T-helper 2 cell (primary cell): Measurements from ENCODE around the gene HRAS.
A peak's percentile ranks its signal among the peaks of the same experiment; 100 is the strongest.

Source experiments
- DNase-seq, 5 experiments: peaks; one replicate each; pipeline versions ENCODE4 v3.0.0 to v3.0.0-alpha.2; 2012 to 2022

The HRAS gene

DNA sequence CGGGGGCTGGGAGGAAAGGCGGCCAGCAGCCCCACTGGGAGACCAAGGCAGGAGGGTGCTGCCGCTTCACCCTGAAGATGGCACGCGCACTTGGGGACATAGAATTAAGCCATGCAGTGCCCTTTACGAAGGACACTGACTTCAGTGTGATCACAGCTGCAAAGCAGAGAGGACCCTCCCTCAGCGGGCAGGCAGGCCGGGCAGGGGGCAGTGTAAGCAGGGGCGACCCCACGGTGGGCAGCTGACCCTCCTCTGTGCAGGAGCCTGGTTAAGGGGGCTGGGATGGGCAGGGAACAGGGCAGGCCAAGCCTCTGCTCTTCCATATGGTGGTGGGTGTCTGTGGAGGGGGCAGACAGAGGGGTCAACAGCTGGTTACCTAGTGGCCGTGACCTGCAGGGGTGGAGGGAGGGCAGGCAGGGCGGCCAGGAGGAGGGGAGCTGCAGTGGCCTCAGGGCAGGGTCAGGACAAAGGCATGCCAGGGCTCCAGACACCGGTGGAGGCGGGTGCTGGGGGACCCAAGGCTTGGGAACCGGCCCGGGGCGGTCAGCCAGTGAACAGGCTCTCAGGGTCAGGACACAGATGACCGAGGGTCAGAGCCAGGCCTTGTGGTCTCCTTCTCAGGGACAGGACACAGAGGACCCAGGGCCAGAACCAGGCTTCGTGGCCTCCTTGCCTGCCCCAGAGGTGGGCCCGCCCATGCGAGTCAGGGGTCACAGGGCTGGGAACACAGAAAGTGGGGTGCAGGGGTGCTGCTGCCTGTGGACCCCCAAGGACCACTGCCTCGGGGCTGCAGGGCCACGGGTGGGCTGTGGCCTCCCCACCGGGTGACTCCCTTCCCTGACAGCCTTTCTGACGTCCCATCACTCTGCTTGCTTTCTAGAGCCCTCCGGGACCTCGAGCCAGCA lies 18.0 kb upstream of the HRAS start:
- DNase-seq: no peak

GRCh38 chr11:551596-551995 lies 16.2 kb upstream of the HRAS start:
- no peak for DNase-seq

GRCh38 chr11:551131-551530 lies 15.8 kb upstream of the HRAS start:
- DNase-seq: no peak

DNA sequence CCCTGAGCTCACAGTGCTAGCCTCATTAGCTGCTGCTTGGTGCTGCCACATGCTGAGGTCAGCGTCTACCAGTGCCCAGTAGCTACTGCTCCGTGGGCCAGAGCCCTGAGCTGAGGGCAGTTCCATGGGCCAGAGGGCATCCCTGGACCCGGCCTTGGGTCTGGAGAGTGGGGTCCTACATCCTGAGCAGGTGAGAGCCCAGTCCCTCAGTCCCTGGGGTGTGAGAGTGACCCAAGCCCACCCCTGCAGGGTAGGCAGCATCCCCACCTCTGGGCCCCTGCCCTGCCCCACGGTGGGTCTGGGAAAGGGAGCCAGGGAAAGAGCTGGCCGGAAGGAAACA lies 15.3 kb upstream of the HRAS start:
- DNase-seq: no peak

GRCh38 chr11:550021-550745 lies 14.8 kb upstream of the HRAS start:
- DNase-seq: no peak

GRCh38 chr11:548700-549603 lies 13.6 kb upstream of the HRAS start:
- no peak for DNase-seq

DNA sequence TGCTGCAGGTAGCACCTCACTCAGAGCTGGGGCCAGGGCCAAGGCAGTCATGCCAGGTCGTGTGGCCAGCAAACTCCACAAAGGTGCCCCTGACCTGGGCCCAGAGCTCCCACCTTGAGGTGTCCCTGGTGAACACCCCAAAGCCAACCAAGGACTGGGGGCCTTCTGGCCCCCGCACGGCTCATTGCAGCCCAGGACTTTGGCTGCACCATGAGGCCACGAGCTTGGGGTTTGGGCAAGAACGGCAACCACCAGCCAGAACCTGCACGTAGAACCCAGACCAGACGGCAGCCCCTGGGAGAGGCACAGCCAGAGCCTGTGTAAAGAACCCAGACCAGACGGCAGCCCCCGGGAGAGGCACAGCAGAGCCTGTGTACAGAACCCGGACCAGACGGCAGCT lies 9.8 kb upstream of the HRAS start:
- DNase-seq: no peak

GRCh38 chr11:544817-545166 lies 9.4 kb upstream of the HRAS start:
- DNase-seq: no peak

DNA sequence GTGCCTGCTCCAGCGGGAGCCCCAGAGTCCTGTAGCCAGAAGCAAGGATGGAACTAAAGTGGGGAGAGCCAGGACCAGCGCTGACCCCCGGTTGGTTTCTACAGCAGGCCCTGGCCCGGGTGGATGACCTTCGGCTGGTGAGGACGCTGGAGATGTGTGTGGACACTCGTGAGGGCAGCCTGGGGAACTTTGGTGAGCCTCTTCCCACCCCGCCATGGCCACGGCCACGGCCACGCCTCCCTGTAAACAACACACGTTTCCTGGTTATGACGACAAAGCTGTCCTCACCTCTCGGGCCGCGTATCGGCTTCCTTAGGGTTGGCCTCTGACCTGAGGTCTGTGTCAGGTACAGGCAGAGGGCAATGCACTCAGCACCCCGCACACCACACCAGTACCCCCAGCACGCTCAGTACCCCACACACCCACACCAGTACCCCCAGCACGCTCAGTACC lies 6.1 kb upstream of the HRAS start:
- DNase-seq: peak in 1 of 5 experiments; percentile 1

- no peak for DNase-seq
Observed at GRCh38 chr11:540583-541432, 5.4 kb upstream of the HRAS start.

- no peak for DNase-seq
Observed at GRCh38 chr11:539971-540481, 4.7 kb upstream of the HRAS start.

GRCh38 chr11:538431-539051 lies 3.2 kb upstream of the HRAS start:
- DNase-seq: peak in 1 of 5 experiments; percentile 1

DNA sequence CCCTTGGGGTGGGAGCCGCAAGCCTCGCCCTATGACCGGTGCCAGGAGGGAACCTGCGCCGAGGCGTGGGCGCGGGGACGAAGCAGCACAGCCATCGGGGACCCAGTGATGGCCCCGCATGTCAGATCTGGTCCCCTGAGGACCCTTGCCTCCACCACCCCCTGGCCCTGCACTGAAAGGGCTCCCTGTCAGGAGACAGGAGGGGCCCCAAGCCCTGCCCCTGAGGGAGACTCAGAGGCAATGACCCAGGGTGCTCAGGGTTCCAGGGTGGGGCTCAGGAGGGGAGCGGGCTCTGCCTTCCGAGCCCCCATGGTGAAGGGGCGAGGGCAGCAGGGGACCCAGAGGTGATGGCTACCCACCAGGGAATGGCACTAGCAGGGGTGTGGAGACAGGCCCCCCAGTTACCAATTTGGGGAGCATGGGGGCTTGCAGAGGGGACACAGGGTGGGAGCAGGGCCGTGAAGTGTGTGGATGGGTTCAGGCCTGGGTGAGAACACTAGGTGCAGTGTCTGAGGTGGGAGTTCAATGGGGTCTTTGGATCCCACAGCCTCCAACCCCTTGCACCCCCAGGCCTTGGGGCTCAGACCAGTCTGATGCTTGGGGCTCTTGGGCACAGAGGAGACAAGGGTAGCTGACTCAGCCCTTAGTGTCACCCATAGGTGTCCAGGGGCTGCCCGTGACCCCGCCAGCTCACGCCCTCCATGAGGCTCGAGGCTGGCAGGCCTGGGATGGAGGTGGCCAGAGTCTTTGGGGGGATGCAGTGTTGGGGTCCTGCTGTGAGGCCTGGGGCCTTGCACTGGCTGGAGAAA lies 2.5 kb upstream of the HRAS start:
- DNase-seq: no peak

DNA sequence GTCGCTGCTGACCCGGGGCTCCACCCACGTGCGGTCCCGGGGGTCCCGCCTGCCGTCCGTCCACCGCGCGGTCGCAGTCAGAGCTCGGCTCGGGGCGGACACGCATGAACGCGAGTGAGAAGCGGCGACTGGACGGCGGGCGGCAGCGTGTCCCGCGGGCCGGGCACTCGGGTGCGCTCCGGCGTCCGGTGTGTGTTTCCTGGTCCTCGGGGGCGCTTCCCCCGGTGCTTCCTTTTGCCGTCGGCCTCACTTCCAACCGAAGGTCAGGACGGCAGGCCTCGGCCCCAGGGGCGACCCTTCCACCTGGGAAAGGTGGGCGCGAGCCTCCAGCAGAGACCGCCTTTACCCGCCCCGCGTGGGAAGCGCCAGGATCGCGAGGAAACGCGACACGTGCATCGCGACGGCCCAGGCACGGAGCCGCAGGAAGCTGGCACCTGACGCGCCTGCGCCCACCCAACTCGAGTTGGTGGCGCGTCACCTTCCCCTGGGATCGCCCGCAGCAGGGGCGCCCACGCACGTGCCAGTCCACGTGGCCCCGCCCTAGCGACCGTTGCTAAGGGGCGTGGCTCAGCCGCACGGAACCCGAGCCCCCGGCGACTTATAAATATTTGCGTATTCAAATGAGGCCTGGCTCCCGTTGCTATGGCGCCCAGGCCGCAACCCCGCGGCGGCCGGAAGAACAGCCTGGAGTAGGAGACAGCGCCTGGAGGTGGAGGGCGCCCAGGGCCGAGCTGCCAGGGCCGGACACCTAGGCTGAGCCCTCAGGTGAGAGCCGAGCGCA lies 1.7 kb upstream of the HRAS start, which contains the start of gene LRRC56:
Gene LRRC56 (plus strand): TSS at position 687 of the 781 bp plus-strand sequence. CDS start 3,158 bp downstream, outside the sequence.
- peak; percentile 79 to 94 (median 88) for DNase-seq

GRCh38 chr11:535210-535518 lies 212 bp downstream of the HRAS start:
- no peak for DNase-seq

- peak in 1 of 5 experiments; percentile 67 for DNase-seq
Observed at GRCh38 chr11:534396-535209, 773 bp downstream of the HRAS start.

GRCh38 chr11:533586-534395 lies 1.6 kb downstream of the HRAS start:
- no peak for DNase-seq
